AG09319 (cell line): ENCODE measurements around the gene C1QB.

Source experiments
- DNase-seq: peaks from one replicate; pipeline ENCODE4 v3.0.0-alpha.2; 2010; ENCODE audit warnings: low read depth; ENCODE audit errors: extremely low read depth
- CTCF ChIP-seq: IDR thresholded peaks from 2 replicates; pipeline ENCODE4 v1.5.1; 2011; ENCODE audit warnings: low read depth, mild to moderate bottlenecking, inconsistent platforms, low read length, moderate library complexity

The C1QB gene

DNA sequence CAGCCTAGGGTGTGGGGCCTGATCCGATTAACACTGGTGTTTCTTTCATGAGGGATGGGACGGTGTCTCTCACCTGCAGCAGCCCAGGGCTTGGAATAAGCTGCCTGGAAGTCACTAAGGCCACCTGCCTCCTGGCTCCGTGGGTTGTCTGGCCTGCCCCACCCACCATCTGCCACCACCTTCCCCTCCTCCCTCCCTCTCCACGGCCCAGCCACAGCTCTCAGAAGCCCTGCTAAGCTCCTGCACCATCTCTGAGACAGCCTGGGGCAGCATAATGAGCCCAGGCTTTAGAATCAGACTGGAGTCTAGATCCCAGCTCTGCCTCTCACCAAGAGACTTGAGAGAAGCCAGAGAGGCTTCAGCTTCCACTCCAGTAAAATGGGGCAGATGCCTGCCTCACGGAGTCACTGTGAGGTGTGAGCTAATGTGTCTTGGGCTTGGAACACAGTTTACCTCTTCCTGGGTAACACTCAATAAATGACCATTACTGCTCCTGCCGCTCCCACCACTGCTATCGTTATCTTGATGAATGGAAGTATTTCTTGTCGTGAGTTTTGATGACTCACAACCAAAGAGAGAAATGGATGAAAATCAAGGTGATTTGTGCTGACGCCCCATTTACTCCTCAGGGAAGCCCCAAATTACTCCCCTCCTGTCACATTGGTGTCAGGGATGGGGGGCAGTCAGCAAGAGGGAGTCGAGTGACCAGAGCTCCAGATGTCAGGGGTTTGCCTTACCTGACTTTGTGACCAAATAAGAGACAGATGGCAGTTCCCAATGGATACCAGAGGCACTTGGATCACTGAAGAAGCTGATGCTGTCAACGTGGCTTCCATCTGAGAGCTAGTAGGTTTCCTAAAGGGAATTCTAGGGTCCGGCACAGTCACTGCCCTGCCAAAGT, 40.1 kb upstream of the C1QB start:
- DNase-seq = no peak
- TF ChIP-seq CTCF = no peak

GRCh38 chr1:22613572-22613918, 39.5 kb upstream of the C1QB start:
- no peak for DNase-seq
- TF ChIP-seq CTCF = no peak

GRCh38 chr1:22613951-22614350, 39.1 kb upstream of the C1QB start:
- DNase-seq = no peak
- no peak for TF ChIP-seq CTCF

- no peak for TF ChIP-seq CTCF
- no peak for DNase-seq
Measured at GRCh38 chr1:22615886-22616285, 37.1 kb upstream of the C1QB start.

GRCh38 chr1:22616571-22616970, 36.5 kb upstream of the C1QB start:
- no peak for DNase-seq
- TF ChIP-seq CTCF = no peak

DNA sequence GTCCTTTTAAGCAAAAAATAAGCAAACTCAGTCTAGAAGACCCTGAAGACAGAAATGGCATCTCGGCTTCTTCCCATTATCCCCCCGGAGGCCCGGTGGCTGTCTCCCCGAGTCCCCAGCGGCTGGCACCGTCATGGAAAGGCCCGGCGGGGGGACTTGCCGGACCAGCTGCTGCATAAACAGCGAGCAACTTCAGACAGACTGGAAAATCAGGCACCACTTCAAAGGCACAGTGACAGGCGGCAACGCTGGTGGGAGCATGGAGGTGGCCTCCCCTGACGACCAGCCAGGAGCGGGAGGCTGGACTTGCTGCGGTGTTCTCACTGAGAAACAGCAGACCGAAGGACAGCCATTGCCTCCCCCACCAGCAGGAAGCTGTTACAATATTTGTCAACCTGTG, 35.0 kb upstream of the C1QB start:
- DNase-seq = no peak
- TF ChIP-seq CTCF = no peak

DNA sequence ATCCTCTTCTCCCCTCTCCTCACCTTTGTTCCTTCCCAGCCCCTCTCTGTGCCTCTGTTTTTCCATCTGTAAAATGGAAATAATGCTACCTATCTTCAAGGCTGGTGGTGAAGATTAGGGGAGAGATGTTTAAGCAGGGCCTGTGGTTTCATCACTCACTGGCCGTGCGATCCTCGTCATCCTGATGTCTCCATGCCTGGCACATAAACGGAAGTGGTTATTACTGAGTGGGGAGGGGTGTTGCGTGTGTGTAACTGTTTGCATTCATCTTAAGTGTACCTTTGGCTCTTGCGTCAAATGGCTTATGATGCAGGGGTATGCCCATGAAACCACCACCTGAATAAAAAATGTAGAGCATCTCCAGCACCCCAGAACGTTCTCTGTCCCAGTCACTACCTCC, 33.8 kb upstream of the C1QB start:
- DNase-seq = no peak
- TF ChIP-seq CTCF = no peak
